Gastroesophageal sphincter (tissue), 4 donors: ENCODE results near the gene NDUFAF5. TPM values are rescaled to one million over a fixed set of nuclear protein-coding genes. Genes with fewer than 3 reads are reported as not detected.

Experiments
- ATAC-seq: fragments of 150-250 bp; one replicate; pipeline ENCODE4 v1.9.1; 2016; ENCODE audit warnings: mild to moderate bottlenecking, moderate library complexity
- H3K27ac ChIP-seq, 4 donors: fragments of 200-600 bp; sonication (generic) in 3 of 4; 1 replicate in 3 of 4; 2 replicates in 1 of 4; pipeline ENCODE4 v1.5.1; 2016 to 2019
- H3K27me3 ChIP-seq: fragments of 200-600 bp; sonication (generic); one replicate; pipeline ENCODE4 v1.5.1; 2019
- H3K36me3 ChIP-seq, 2 donors: fragments of 200-600 bp; sonication (generic); one replicate each; pipeline ENCODE4 v1.5.1; 2019; ENCODE audit warnings: control low read depth in 1 of 2
- H3K4me1 ChIP-seq, 3 donors: fragments of 200-600 bp; sonication (generic); 1 replicate in 2 of 3; 2 replicates in 1 of 3; pipeline ENCODE4 v1.5.1; 2016 to 2019; ENCODE audit warnings: control low read depth in 2 of 3
- H3K4me3 ChIP-seq, 2 donors: fragments of 200-600 bp; sonication (generic); one replicate each; pipeline ENCODE4 v1.5.1; 2019; ENCODE audit warnings: mild to moderate bottlenecking in 1 of 2, moderate library complexity in 1 of 2
- H3K9me3 ChIP-seq, 3 donors: fragments of 200-600 bp; sonication (generic); one replicate each; pipeline ENCODE4 v1.5.1; 2017 to 2019; ENCODE audit warnings: control low read depth in 2 of 3
- EP300 ChIP-seq: sonication (generic); formaldehyde crosslinking; IDR thresholded peaks from one replicate; pipeline ENCODE4 v1.6.1; 2017; ENCODE audit warnings: antibody characterized with exemption, mild to moderate bottlenecking
- POLR2A ChIP-seq, 2 donors: fragments of 450-650 bp; IDR thresholded peaks; one replicate each; pipeline ENCODE4 v1.6.1; 2017; ENCODE audit warnings: antibody characterized with exemption in 2 of 2, mild to moderate bottlenecking in 2 of 2, moderate library complexity in 1 of 2
- POLR2AphosphoS5 ChIP-seq: sonication (generic); formaldehyde crosslinking; IDR thresholded peaks from one replicate; pipeline ENCODE4 v1.6.1; 2017; ENCODE audit warnings: antibody characterized with exemption
- WGBS, 2 donors: methylation state at CpG; one replicate each; pipeline ENCODE4 v1.1.5; 2018; ENCODE audit warnings: low coverage in 1 of 2; 5-methylcytosine and 5-hydroxymethylcytosine counted together
- total RNA-seq, 4 donors: library from RNA; depleted of rRNA; stranded (reverse); fragments of >200 nt; gene quantifications; one replicate each; pipeline ENCODE4 v1.1.0, GENCODE V29; 2016
- TF ChIP-seq, protein P1 (sequence below), 4 experiments: fragments of 200-600 bp in 2 of 4; fragments of 450-650 bp in 2 of 4; sonication (generic) in 1 of 4; IDR thresholded peaks; one replicate each; pipeline ENCODE4 v1.5.1; 2017 to 2019; ENCODE audit warnings: antibody characterized with exemption in 4 of 4, mild to moderate bottlenecking in 2 of 4, moderate library complexity in 2 of 4

NDUFAF5 gene
- total RNA-seq, 4 donors from 2014 or later = 11.3 to 38.8 (median 13.8) TPM

DNA sequence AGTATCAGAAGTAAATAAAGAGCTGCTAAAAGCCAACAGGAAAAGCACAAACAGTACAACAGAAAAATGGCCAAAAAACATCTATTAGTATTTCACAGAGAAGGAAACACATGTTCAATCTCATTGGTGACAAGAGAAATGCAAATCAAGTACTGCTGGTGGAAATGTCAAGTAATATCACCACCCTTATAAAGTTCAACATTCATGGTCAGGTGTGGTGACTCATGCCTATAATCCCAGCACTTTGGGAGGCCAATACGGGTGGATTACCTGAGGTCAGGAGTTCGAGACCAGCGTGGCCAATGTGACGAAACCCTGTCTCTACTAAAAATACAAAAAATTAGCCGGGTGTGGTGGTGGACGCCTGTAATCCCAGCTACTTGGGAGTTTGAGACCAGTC is 42.9 kb upstream of the NDUFAF5 start:
- no peak for ATAC-seq
- Histone ChIP-seq H3K27me3 (no peaks in the 10 kb centered on the region), H3K27ac (no peak overlapping the region), H3K36me3 (peaks cover 0 to 22% of the 10 kb centered on the region in 2 donors), H3K4me3 (no peak overlapping the region), H3K9me3 (peaks cover 0 to 12% (median 0%) of the 10 kb centered on the region in 3 donors), H3K4me1 (peaks cover 5 to 30% (median 9%) of the 10 kb centered on the region in 3 donors)
- 86 to 90% methylated on average over 1 to 2 of the region's 6 CpGs for WGBS, 2 donors
- TF ChIP-seq POLR2AphosphoS5 = no peak
- TF ChIP-seq, protein P1, sequence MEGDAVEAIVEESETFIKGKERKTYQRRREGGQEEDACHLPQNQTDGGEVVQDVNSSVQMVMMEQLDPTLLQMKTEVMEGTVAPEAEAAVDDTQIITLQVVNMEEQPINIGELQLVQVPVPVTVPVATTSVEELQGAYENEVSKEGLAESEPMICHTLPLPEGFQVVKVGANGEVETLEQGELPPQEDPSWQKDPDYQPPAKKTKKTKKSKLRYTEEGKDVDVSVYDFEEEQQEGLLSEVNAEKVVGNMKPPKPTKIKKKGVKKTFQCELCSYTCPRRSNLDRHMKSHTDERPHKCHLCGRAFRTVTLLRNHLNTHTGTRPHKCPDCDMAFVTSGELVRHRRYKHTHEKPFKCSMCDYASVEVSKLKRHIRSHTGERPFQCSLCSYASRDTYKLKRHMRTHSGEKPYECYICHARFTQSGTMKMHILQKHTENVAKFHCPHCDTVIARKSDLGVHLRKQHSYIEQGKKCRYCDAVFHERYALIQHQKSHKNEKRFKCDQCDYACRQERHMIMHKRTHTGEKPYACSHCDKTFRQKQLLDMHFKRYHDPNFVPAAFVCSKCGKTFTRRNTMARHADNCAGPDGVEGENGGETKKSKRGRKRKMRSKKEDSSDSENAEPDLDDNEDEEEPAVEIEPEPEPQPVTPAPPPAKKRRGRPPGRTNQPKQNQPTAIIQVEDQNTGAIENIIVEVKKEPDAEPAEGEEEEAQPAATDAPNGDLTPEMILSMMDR (IDR thresholded peaks at IDR 0.05) = no peak
- TF ChIP-seq POLR2A (IDR thresholded peaks at IDR 0.05) = no peak
- no peak for TF ChIP-seq EP300

DNA sequence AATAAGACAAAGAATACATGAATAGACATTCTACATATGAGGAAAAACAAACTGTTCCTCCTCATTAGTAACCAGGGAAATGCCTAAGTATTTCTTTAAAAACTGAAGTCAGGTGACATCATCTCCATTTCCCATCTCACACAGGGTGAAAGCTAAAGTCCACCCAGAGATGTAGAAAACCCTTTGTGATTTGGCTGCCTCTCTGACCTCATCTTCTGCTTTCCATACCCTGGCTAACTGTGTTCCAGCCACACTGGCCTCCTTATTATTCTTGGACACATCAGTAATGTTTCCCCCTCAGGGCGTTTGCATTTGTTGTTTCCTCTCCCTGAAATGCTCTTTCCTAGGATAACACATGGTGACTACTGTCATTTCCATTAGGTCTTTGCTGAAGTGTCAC is 40.5 kb upstream of the NDUFAF5 start:
- no peak overlapping the region for H3K27ac ChIP-seq
- 67 to 82% methylated on average over 1 of the region's 1 CpG for WGBS, 2 donors
- ATAC-seq = no peak

DNA sequence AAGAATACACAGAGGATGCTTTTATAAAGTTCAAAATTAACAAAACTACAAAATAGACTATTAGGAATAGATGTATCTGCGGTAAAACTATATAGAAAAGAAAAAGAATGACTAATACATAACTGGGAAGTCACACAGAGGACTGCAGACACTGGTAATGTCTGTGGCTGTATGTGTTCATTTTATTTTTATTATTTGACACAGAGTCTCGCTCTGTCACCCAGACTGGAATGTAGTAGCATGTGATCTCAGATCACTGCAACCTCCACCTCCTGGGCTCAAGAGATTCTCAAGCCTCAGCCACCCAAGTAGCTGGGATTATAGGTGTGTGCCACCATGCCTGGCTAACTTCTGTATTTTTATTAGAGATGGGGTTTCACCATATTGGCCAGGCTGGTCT is 39.0 kb upstream of the NDUFAF5 start:
- Histone ChIP-seq H3K36me3 (peaks cover 0 to 34% of the 10 kb centered on the region in 2 donors), H3K27me3 (no peaks in the 10 kb centered on the region), H3K4me3 (no peak overlapping the region), H3K9me3 (peaks cover 0 to 6% (median 0%) of the 10 kb centered on the region in 3 donors), H3K4me1 (no peaks in the 10 kb centered on the region), H3K27ac (no peak overlapping the region)
- WGBS, 2 donors = 80 to 83% methylated on average over 1 to 2 of the region's 2 CpGs
- no peak for ATAC-seq
- TF ChIP-seq POLR2A (IDR thresholded peaks at IDR 0.05) (no peak), EP300 (no peak)
- TF ChIP-seq, protein P1 (IDR thresholded peaks at IDR 0.05) = no peak

More for the DNA sequence above, 40.5 kb upstream of the NDUFAF5 start:
- TF ChIP-seq, protein P1 (IDR thresholded peaks at IDR 0.05) = no peak
- no peak for TF ChIP-seq EP300
- TF ChIP-seq POLR2A (IDR thresholded peaks at IDR 0.05) = no peak
- TF ChIP-seq POLR2AphosphoS5 = no peak
- Histone ChIP-seq H3K27me3 (no peaks in the 10 kb centered on the region), H3K4me3 (no peak overlapping the region), H3K4me1 (peaks cover 0 to 6% (median 0%) of the 10 kb centered on the region in 3 donors), H3K9me3 (peaks cover 0 to 12% (median 0%) of the 10 kb centered on the region in 3 donors), H3K36me3 (peaks cover 0 to 26% of the 10 kb centered on the region in 2 donors)

DNA sequence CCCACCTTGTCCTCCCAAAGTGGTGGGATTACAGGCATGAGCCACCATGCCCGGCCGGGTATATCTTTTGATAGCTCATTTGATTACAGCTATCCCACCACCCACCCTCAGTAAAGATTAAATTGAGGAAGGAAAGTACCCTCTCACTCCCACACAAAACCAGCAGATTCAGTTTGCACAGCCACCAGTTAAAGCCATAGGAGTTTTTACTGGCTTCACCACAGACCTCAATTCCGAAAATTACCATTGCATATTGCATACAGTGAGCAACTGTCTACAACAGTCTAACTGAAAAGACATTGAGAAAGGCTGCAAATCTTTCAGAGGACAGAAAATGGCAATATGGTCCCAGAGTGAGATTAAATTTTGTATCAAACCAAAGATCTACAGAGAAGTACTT is 35.0 kb upstream of the NDUFAF5 start:
- H3K4me1 ChIP-seq = no peaks in the 10 kb centered on the region
- peaks cover 0 to 33% of the 10 kb centered on the region in 2 donors for H3K36me3 ChIP-seq
- ATAC-seq = no peak
- no peak for TF ChIP-seq POLR2A (IDR thresholded peaks at IDR 0.05)
- 88 to 94% methylated on average over 1 to 3 of the region's 3 CpGs for WGBS, 2 donors
- H3K9me3 ChIP-seq = no peaks in the 10 kb centered on the region
- H3K27me3 ChIP-seq = no peaks in the 10 kb centered on the region
- H3K4me3 ChIP-seq = no peak overlapping the region
- no peak overlapping the region for H3K27ac ChIP-seq

DNA sequence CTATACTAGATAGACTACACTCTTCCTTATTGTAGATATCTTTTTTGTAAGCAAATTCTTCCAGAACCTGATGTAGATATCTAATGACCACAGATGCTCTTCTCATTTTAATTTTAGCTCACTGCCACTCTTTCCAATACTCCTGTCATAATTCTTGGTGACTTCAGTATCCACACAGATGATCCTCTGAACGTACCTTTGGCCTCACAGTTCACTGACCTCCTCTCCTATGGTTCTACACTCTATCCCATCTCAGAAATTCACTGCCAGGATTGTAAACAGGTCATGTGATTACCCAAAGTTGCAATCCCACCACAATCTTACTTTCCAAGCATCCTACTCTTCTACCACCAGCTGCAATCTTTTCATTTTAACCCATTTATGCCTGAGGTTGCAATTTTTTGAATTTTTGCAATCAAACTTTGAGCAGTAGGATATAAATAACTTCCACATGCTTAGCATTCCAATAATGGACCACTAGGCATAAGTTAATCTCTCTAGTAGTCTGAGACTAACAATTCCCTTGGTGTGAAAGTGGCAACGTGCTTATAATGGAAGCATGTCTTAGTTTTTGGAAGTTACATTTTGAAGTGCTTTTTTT is 31.3 kb upstream of the NDUFAF5 start:
- ATAC-seq = no peak
- H3K36me3 ChIP-seq = peaks cover 0 to 43% of the 10 kb centered on the region in 2 donors

More for the DNA sequence above, 31.3 kb upstream of the NDUFAF5 start:
- Histone ChIP-seq H3K4me1 (no peaks in the 10 kb centered on the region), H3K27ac (no peak overlapping the region), H3K27me3 (no peaks in the 10 kb centered on the region), H3K9me3 (no peaks in the 10 kb centered on the region), H3K4me3 (no peak overlapping the region)
- WGBS, 2 donors = 83 to 96% methylated on average over 2 of the region's 2 CpGs
- TF ChIP-seq, protein P1 (IDR thresholded peaks at IDR 0.05) = no peak
- no peak for TF ChIP-seq EP300
- TF ChIP-seq POLR2AphosphoS5 = no peak
- TF ChIP-seq POLR2A (IDR thresholded peaks at IDR 0.05) = no peak
